GM06990 (cell line): ENCODE results near the gene GHRH.

Source experiments
- DNase-seq: peaks from one replicate; pipeline ENCODE4 v3.0.0-alpha.2; 2011; ENCODE audit not compliant: insufficient read length; ENCODE audit errors: extremely low read depth
- H3K27me3 ChIP-seq: replicated peaks from 2 replicates; pipeline ENCODE4 v1.6.0; 2011; ENCODE audit warnings: low read length; ENCODE audit not compliant: control insufficient read depth, insufficient read depth
- H3K36me3 ChIP-seq: 2 replicates; pipeline ENCODE4 v1.5.1; 2011; ENCODE audit warnings: low read length; ENCODE audit not compliant: control insufficient read depth, insufficient read depth
- H3K4me3 ChIP-seq: replicated peaks from 2 replicates; pipeline ENCODE4 v1.5.1; 2011; ENCODE audit warnings: low read depth, mild to moderate bottlenecking, control low read depth, low read length
- CTCF ChIP-seq: IDR thresholded peaks from 2 replicates; pipeline ENCODE4 v1.5.1; 2011; ENCODE audit warnings: low read length, control low read depth, mild to moderate bottlenecking, inconsistent platforms; ENCODE audit not compliant: insufficient read depth, poor library complexity, severe bottlenecking

Gene GHRH

GRCh38 chr20:37261714-37262113, at the start of gene GHRH:
Gene GHRH (minus strand): TSS chr20:37261814. CDS start chr20:37256889, 4,925 bp downstream.
- TF ChIP-seq CTCF, result no peak
- Histone ChIP-seq H3K4me3 (no peak within 1 kb of the TSS), H3K27me3 (peaks cover 2% of the 10 kb centered on the region), H3K36me3 (no peaks in the 10 kb centered on the region)
- DNase-seq, result no peak

GRCh38 chr20:37310951-37311350, 49.3 kb upstream of the GHRH start:
- DNase-seq, result no peak
- Histone ChIP-seq H3K36me3 (peaks cover 18% of the 10 kb centered on the region), H3K4me3 (no peak overlapping the region), H3K27me3 (no peaks in the 10 kb centered on the region)
- no peak for TF ChIP-seq CTCF

- H3K27me3 ChIP-seq, result no peaks in the 10 kb centered on the region
- no peak overlapping the region for H3K4me3 ChIP-seq
- peaks cover 19% of the 10 kb centered on the region for H3K36me3 ChIP-seq
- DNase-seq, result no peak
- no peak for TF ChIP-seq CTCF
Measured at GRCh38 chr20:37309936-37310590, 48.4 kb upstream of the GHRH start.

- H3K4me3 ChIP-seq, result no peak overlapping the region
- DNase-seq, result no peak
- H3K27me3 ChIP-seq, result no peaks in the 10 kb centered on the region
- TF ChIP-seq CTCF, result no peak
- peaks cover 21% of the 10 kb centered on the region for H3K36me3 ChIP-seq
Measured at GRCh38 chr20:37309290-37309689, 47.7 kb upstream of the GHRH start.

- no peaks in the 10 kb centered on the region for H3K27me3 ChIP-seq
- peaks cover 26% of the 10 kb centered on the region for H3K36me3 ChIP-seq
- no peak for TF ChIP-seq CTCF
- DNase-seq, result peak; percentile 63
- no peak overlapping the region for H3K4me3 ChIP-seq
Measured at GRCh38 chr20:37308086-37309050, 46.8 kb upstream of the GHRH start.
